ENCODE data around the gene RBM25.

The RBM25 gene

GRCh38 chr14:73146111-73146510, 87.8 kb downstream of the RBM25 start:
- TF ChIP-seq SIN3A (IDR thresholded peaks at IDR 0.05; ENCODE audit: borderline replicate concordance, insufficient read depth, low read length): no peak
- TF ChIP-seq FOXP2 (optimal IDR thresholded peaks at IDR 0.05; ENCODE audit: borderline replicate concordance, extremely low read depth, extremely low read length, insufficient read depth): no peak
- no peak for TF ChIP-seq REST (IDR thresholded peaks at IDR 0.05; ENCODE audit: insufficient read depth in 1 of 2, low read depth in 2 of 2, low read length in 2 of 2)
- TF ChIP-seq POLR2AphosphoS5 (IDR thresholded peaks at IDR 0.05; ENCODE audit: low read depth, low read length): no peak
- TF ChIP-seq TAF1 (IDR thresholded peaks at IDR 0.05; ENCODE audit: borderline replicate concordance, insufficient read depth, low read length): no peak

GRCh38 chr14:73149753-73150152, 91.4 kb downstream of the RBM25 start:
- TF ChIP-seq POLR2AphosphoS5 (IDR thresholded peaks at IDR 0.05; ENCODE audit: low read depth, low read length): no peak
- TF ChIP-seq REST (IDR thresholded peaks at IDR 0.05; ENCODE audit: insufficient read depth in 1 of 2, low read depth in 2 of 2, low read length in 2 of 2): no peak
- TF ChIP-seq SIN3A (IDR thresholded peaks at IDR 0.05; ENCODE audit: borderline replicate concordance, insufficient read depth, low read length): no peak
- TF ChIP-seq TAF1 (IDR thresholded peaks at IDR 0.05; ENCODE audit: borderline replicate concordance, insufficient read depth, low read length): no peak
- TF ChIP-seq FOXP2 (optimal IDR thresholded peaks at IDR 0.05; ENCODE audit: borderline replicate concordance, extremely low read depth, extremely low read length, insufficient read depth): no peak

GRCh38 chr14:73153272-73153671, 94.9 kb downstream of the RBM25 start:
- TF ChIP-seq TAF1 (IDR thresholded peaks at IDR 0.05; ENCODE audit: borderline replicate concordance, insufficient read depth, low read length) (no peak), POLR2AphosphoS5 (IDR thresholded peaks at IDR 0.05; ENCODE audit: low read depth, low read length) (no peak)

- TF ChIP-seq REST (IDR thresholded peaks at IDR 0.05; ENCODE audit: insufficient read depth in 1 of 2, low read depth in 2 of 2, low read length in 2 of 2) (no peak), FOXP2 (optimal IDR thresholded peaks at IDR 0.05; ENCODE audit: borderline replicate concordance, extremely low read depth, extremely low read length, insufficient read depth) (no peak), TAF1 (IDR thresholded peaks at IDR 0.05; ENCODE audit: borderline replicate concordance, insufficient read depth, low read length) (no peak), POLR2AphosphoS5 (IDR thresholded peaks at IDR 0.05; ENCODE audit: low read depth, low read length) (no peak), SIN3A (IDR thresholded peaks at IDR 0.05; ENCODE audit: borderline replicate concordance, insufficient read depth, low read length) (no peak)
Observed at GRCh38 chr14:73162251-73162650, 103.9 kb downstream of the RBM25 start.

GRCh38 chr14:73166399-73166798, 108.1 kb downstream of the RBM25 start:
- TF ChIP-seq REST (IDR thresholded peaks at IDR 0.05; ENCODE audit: insufficient read depth in 1 of 2, low read depth in 2 of 2, low read length in 2 of 2): no peak
- no peak for TF ChIP-seq SIN3A (IDR thresholded peaks at IDR 0.05; ENCODE audit: borderline replicate concordance, insufficient read depth, low read length)
- TF ChIP-seq FOXP2 (optimal IDR thresholded peaks at IDR 0.05; ENCODE audit: borderline replicate concordance, extremely low read depth, extremely low read length, insufficient read depth): no peak
- no peak for TF ChIP-seq TAF1 (IDR thresholded peaks at IDR 0.05; ENCODE audit: borderline replicate concordance, insufficient read depth, low read length)
- no peak for TF ChIP-seq POLR2AphosphoS5 (IDR thresholded peaks at IDR 0.05; ENCODE audit: low read depth, low read length)
